ENCODE data around the gene GPR61. TPM values are rescaled to one million over a fixed set of nuclear protein-coding genes. Genes with fewer than 3 reads are reported as not detected.

Gene GPR61
- polyA plus RNA-seq, 1 donor from 2014 or later = 9.7 TPM

DNA sequence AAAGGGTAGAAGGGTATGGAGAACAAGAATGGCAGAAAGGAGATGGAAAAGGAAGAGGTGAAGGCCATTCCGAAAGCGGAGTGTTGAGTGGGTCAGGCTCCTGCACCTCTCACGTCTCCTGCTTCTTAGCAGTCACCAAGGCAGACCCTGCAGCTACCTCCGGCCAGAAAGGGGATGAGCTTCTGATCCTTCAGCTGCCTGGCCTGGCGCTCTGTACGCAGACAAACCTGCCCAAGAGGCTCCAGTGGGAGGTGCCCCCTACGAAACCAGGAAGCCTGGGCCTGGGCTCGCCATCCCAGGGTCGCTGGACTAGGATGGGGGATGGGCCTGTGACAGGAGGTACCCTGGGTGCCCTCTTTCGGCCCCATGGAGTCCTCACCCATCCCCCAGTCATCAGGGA is 3.0 kb downstream of the GPR61 start:
- H4K20me1 ChIP-seq (ENCODE audit: insufficient read depth) = no peaks in the 10 kb centered on the region
- H3K79me2 ChIP-seq (replicated peaks; ENCODE audit: insufficient read depth, low read length) = peaks cover 6% of the 10 kb centered on the region
- H3F3A ChIP-seq (ENCODE audit: insufficient read depth, low read length, poor library complexity, severe bottlenecking) = no peaks in the 10 kb centered on the region
- no peak overlapping the region for H3K9ac ChIP-seq (ENCODE audit: low read length)
- TF ChIP-seq MXI1 (conservative IDR thresholded peaks at IDR 0.05; ENCODE audit: poor library complexity, severe bottlenecking) = no peak
- no peak for TF ChIP-seq TAF1 (IDR thresholded peaks at IDR 0.05; ENCODE audit: low read depth)
- no peak for TF ChIP-seq EZH2 (IDR thresholded peaks at IDR 0.05; ENCODE audit: borderline replicate concordance, insufficient read depth, low read length, poor library complexity, severe bottlenecking)
- TF ChIP-seq RAD21 (conservative IDR thresholded peaks at IDR 0.05) = no peak
- no peak for TF ChIP-seq POLR2AphosphoS5 (IDR thresholded peaks at IDR 0.05)
- TF ChIP-seq, protein P1, sequence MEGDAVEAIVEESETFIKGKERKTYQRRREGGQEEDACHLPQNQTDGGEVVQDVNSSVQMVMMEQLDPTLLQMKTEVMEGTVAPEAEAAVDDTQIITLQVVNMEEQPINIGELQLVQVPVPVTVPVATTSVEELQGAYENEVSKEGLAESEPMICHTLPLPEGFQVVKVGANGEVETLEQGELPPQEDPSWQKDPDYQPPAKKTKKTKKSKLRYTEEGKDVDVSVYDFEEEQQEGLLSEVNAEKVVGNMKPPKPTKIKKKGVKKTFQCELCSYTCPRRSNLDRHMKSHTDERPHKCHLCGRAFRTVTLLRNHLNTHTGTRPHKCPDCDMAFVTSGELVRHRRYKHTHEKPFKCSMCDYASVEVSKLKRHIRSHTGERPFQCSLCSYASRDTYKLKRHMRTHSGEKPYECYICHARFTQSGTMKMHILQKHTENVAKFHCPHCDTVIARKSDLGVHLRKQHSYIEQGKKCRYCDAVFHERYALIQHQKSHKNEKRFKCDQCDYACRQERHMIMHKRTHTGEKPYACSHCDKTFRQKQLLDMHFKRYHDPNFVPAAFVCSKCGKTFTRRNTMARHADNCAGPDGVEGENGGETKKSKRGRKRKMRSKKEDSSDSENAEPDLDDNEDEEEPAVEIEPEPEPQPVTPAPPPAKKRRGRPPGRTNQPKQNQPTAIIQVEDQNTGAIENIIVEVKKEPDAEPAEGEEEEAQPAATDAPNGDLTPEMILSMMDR (IDR thresholded peaks at IDR 0.05; ENCODE audit: poor library complexity, severe bottlenecking) = no peak
- TF ChIP-seq, protein P2, sequence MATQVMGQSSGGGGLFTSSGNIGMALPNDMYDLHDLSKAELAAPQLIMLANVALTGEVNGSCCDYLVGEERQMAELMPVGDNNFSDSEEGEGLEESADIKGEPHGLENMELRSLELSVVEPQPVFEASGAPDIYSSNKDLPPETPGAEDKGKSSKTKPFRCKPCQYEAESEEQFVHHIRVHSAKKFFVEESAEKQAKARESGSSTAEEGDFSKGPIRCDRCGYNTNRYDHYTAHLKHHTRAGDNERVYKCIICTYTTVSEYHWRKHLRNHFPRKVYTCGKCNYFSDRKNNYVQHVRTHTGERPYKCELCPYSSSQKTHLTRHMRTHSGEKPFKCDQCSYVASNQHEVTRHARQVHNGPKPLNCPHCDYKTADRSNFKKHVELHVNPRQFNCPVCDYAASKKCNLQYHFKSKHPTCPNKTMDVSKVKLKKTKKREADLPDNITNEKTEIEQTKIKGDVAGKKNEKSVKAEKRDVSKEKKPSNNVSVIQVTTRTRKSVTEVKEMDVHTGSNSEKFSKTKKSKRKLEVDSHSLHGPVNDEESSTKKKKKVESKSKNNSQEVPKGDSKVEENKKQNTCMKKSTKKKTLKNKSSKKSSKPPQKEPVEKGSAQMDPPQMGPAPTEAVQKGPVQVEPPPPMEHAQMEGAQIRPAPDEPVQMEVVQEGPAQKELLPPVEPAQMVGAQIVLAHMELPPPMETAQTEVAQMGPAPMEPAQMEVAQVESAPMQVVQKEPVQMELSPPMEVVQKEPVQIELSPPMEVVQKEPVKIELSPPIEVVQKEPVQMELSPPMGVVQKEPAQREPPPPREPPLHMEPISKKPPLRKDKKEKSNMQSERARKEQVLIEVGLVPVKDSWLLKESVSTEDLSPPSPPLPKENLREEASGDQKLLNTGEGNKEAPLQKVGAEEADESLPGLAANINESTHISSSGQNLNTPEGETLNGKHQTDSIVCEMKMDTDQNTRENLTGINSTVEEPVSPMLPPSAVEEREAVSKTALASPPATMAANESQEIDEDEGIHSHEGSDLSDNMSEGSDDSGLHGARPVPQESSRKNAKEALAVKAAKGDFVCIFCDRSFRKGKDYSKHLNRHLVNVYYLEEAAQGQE (IDR thresholded peaks at IDR 0.05; ENCODE audit: borderline replicate concordance) = no peak
- no peak for TF ChIP-seq SMC3 (conservative IDR thresholded peaks at IDR 0.05; ENCODE audit: poor library complexity)
- no peak for TF ChIP-seq EP300 (conservative IDR thresholded peaks at IDR 0.05; ENCODE audit: poor library complexity, severe bottlenecking)
- no peaks in the 10 kb centered on the region for H3K9me3 ChIP-seq (ENCODE audit: low read length)
- no peaks in the 10 kb centered on the region for H3K27me3 ChIP-seq (ENCODE audit: insufficient read depth, low read depth, low read length)
- no peak overlapping the region for H3K27ac ChIP-seq (ENCODE audit: low read length)
- no peak overlapping the region for H2AFZ ChIP-seq (ENCODE audit: low read depth, low read length)
- no peaks in the 10 kb centered on the region for H3K9me2 ChIP-seq (ENCODE audit: insufficient read depth, low read length)
- no peaks in the 10 kb centered on the region for H3K36me3 ChIP-seq (ENCODE audit: insufficient read depth, low read length)
- no peak overlapping the region for H3K4me2 ChIP-seq (ENCODE audit: low read length)
- no peak overlapping the region for H3K4me3 ChIP-seq (ENCODE audit: low read length)

DNA sequence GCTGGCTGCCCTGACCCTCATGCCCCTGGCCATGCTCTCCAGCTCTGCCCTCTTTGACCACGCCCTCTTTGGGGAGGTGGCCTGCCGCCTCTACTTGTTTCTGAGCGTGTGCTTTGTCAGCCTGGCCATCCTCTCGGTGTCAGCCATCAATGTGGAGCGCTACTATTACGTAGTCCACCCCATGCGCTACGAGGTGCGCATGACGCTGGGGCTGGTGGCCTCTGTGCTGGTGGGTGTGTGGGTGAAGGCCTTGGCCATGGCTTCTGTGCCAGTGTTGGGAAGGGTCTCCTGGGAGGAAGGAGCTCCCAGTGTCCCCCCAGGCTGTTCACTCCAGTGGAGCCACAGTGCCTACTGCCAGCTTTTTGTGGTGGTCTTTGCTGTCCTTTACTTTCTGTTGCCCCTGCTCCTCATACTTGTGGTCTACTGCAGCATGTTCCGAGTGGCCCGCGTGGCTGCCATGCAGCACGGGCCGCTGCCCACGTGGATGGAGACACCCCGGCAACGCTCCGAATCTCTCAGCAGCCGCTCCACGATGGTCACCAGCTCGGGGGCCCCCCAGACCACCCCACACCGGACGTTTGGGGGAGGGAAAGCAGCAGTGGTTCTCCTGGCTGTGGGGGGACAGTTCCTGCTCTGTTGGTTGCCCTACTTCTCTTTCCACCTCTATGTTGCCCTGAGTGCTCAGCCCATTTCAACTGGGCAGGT is 3.8 kb downstream of the GPR61 start:
- Histone ChIP-seq H3F3A (ENCODE audit: insufficient read depth, low read length, poor library complexity, severe bottlenecking) (no peaks in the 10 kb centered on the region), H3K4me3 (ENCODE audit: low read length) (no peak overlapping the region), H2AFZ (ENCODE audit: low read depth, low read length) (no peak overlapping the region), H3K4me2 (ENCODE audit: low read length) (no peak overlapping the region), H3K27me3 (ENCODE audit: insufficient read depth, low read depth, low read length) (no peaks in the 10 kb centered on the region), H3K9me3 (ENCODE audit: low read length) (no peaks in the 10 kb centered on the region), H3K9me2 (ENCODE audit: insufficient read depth, low read length) (no peaks in the 10 kb centered on the region), H3K27ac (ENCODE audit: low read length) (no peak overlapping the region), H3K9ac (ENCODE audit: low read length) (no peak overlapping the region), H4K20me1 (ENCODE audit: insufficient read depth) (no peaks in the 10 kb centered on the region), H3K79me2 (replicated peaks; ENCODE audit: insufficient read depth, low read length) (peaks cover 6% of the 10 kb centered on the region), H3K36me3 (ENCODE audit: insufficient read depth, low read length) (no peaks in the 10 kb centered on the region)
- TF ChIP-seq TAF1 (IDR thresholded peaks at IDR 0.05; ENCODE audit: low read depth) = no peak
- no peak for TF ChIP-seq EP300 (conservative IDR thresholded peaks at IDR 0.05; ENCODE audit: poor library complexity, severe bottlenecking)
- TF ChIP-seq, protein P1 (IDR thresholded peaks at IDR 0.05; ENCODE audit: poor library complexity, severe bottlenecking) = no peak
